Germinal center (tissue), 1 donor: ENCODE data around the gene CA5A.

ENCODE experiments used
- DNase-seq: peaks from one replicate; pipeline ENCODE4 v3.0.0; 2012; ENCODE audit warnings: mixed read lengths, low spot score

Gene CA5A

GRCh38 chr16:87848676-87849345 lies 87.5 kb downstream of the CA5A start:
- DNase-seq, result no peak

GRCh38 chr16:87847785-87848675 lies 88.3 kb downstream of the CA5A start:
- no peak for DNase-seq

- DNase-seq, result no peak
Observed at GRCh38 chr16:87847467-87847784, 88.9 kb downstream of the CA5A start.

- DNase-seq, result no peak
Observed at GRCh38 chr16:87846705-87847466, 89.4 kb downstream of the CA5A start.

- no peak for DNase-seq
Observed at GRCh38 chr16:87845807-87846619, 90.3 kb downstream of the CA5A start.

- DNase-seq, result no peak
Observed at GRCh38 chr16:87845213-87845612, 91.1 kb downstream of the CA5A start.

GRCh38 chr16:87844809-87845208 lies 91.5 kb downstream of the CA5A start:
- DNase-seq, result no peak

- no peak for DNase-seq
Observed at GRCh38 chr16:87844120-87844733, 92.1 kb downstream of the CA5A start.

GRCh38 chr16:87843678-87844105 lies 92.6 kb downstream of the CA5A start:
- DNase-seq, result no peak

- DNase-seq, result no peak
Observed at GRCh38 chr16:87842209-87842869, 94.0 kb downstream of the CA5A start.

GRCh38 chr16:87841340-87842208 lies 94.8 kb downstream of the CA5A start:
- DNase-seq, result no peak

- no peak for DNase-seq
Observed at GRCh38 chr16:87840271-87840978, 95.9 kb downstream of the CA5A start.

GRCh38 chr16:87839542-87840270 lies 96.6 kb downstream of the CA5A start:
- no peak for DNase-seq

- DNase-seq, result no peak
Observed at GRCh38 chr16:87838643-87839541, 97.4 kb downstream of the CA5A start.
